Endothelial cell of umbilical vein (primary cell): ENCODE measurements around the gene LTBP2. TPM values are rescaled to one million over a fixed set of nuclear protein-coding genes. Genes with fewer than 3 reads are reported as not detected.

Source experiments
- BruUV-seq: library from RNA; stranded (reverse); fragments of 400-500 nt; replicated peaks from 2 replicates; lab custom pipeline; 2021; lab: Mats Ljungman, UMichigan
- CTCF ChIA-PET: fragments of 300-600, 350-600 bp; sonication (Branson Sonifier 250); formaldehyde crosslinking; loops from one replicate; lab custom pipeline; 2021; ENCODE audit warnings: antibody characterized with exemption, inconsistent platforms; lab: Charles Lee
- POLR2A ChIA-PET: fragments of 300-600, 350-600 bp; sonication (Branson Sonifier 250); formaldehyde crosslinking; loops from one replicate; lab custom pipeline; 2021; ENCODE audit warnings: antibody characterized with exemption, inconsistent platforms; lab: Charles Lee
- DNase-seq: peaks from one replicate; pipeline ENCODE4 v3.0.0-alpha.2; 2011; ENCODE audit warnings: low read depth, low spot score
- FAIRE-seq: peaks from 2 replicates; lab custom pipeline; 2011; peaks lifted over from hg19 to GRCh38; lab: Jason Lieb, UNC
- H2AFZ ChIP-seq: 2 replicates; pipeline ENCODE4 v1.6.0; 2012; ENCODE audit warnings: low read depth, low read length, control low read depth, inconsistent platforms
- H3K27ac ChIP-seq: 2 replicates; pipeline ENCODE4 v1.5.1; 2011; ENCODE audit warnings: low read depth, mild to moderate bottlenecking, control low read depth, low read length, moderate library complexity; ENCODE audit not compliant: insufficient read depth
- H3K27me3 ChIP-seq, 2 experiments: 2 replicates each; pipeline versions ENCODE4 v1.6.0 to v1.6.1; 2011; ENCODE audit warnings: low read length in 2 of 2, mixed read lengths in 1 of 2; ENCODE audit not compliant: control insufficient read depth in 2 of 2, insufficient read depth in 2 of 2
- H3K36me3 ChIP-seq, 2 experiments: 2 replicates in 1 of 2; 3 replicates in 1 of 2; pipeline ENCODE4 v1.5.1; 2011; ENCODE audit warnings: low read length in 2 of 2, mild to moderate bottlenecking in 1 of 2, moderate library complexity in 1 of 2; ENCODE audit not compliant: control insufficient read depth in 2 of 2, insufficient read depth in 2 of 2; ENCODE audit errors: extremely low read depth in 1 of 2
- H3K4me1 ChIP-seq: 3 replicates; pipeline ENCODE4 v1.5.1; 2011; ENCODE audit warnings: mild to moderate bottlenecking, low read length; ENCODE audit not compliant: control insufficient read depth, insufficient read depth; ENCODE audit errors: extremely low read depth
- H3K4me2 ChIP-seq: 2 replicates; pipeline ENCODE4 v1.6.1; 2011; ENCODE audit warnings: low read length, control low read depth, mixed read lengths; ENCODE audit not compliant: insufficient read depth
- H3K4me3 ChIP-seq, 3 experiments: fragments of 200-600 bp in 1 of 3; sonication (generic), shearing (Covaris generic) in 1 of 3; replicated peaks in 1 of 3; 2 replicates each; pipeline ENCODE4 v1.5.1; 2011 to 2016; ENCODE audit warnings: control low read depth in 3 of 3, low read length in 3 of 3, mild to moderate bottlenecking in 2 of 3, inconsistent platforms in 1 of 3, low read depth in 1 of 3, moderate library complexity in 1 of 3; ENCODE audit not compliant: insufficient read depth in 1 of 3
- H3K79me2 ChIP-seq: 2 replicates; pipeline ENCODE4 v1.6.0; 2012; ENCODE audit warnings: low read length, inconsistent platforms; ENCODE audit not compliant: control insufficient read depth, insufficient read depth
- H3K9ac ChIP-seq: replicated peaks from 2 replicates; pipeline ENCODE3; 2011; ENCODE audit warnings: low read length, control low read depth; ENCODE audit not compliant: insufficient read depth; ENCODE audit errors: extremely low read depth
- H3K9me1 ChIP-seq: replicated peaks from 3 replicates; pipeline ENCODE4 v1.6.0; 2011; ENCODE audit warnings: mild to moderate bottlenecking, low read length; ENCODE audit not compliant: control insufficient read depth, insufficient read depth; ENCODE audit errors: extremely low read depth
- H3K9me3 ChIP-seq: replicated peaks from 2 replicates; pipeline ENCODE4 v1.5.1; 2012; ENCODE audit warnings: low read length, inconsistent platforms; ENCODE audit not compliant: control insufficient read depth, insufficient read depth
- H4K20me1 ChIP-seq: replicated peaks from 2 replicates; pipeline ENCODE3; 2011; ENCODE audit warnings: mild to moderate bottlenecking, low read length; ENCODE audit not compliant: control insufficient read depth, insufficient read depth; ENCODE audit errors: extremely low read depth
- EZH2 ChIP-seq: IDR thresholded peaks from 2 replicates; pipeline ENCODE4 v1.6.1; 2012; ENCODE audit warnings: borderline replicate concordance, low read depth, mild to moderate bottlenecking, moderate library complexity, low read length, inconsistent platforms; ENCODE audit not compliant: severe bottlenecking
- GATA2 ChIP-seq: IDR thresholded peaks from 2 replicates; pipeline ENCODE4 v1.7.0; 2011; ENCODE audit warnings: low read depth, mild to moderate bottlenecking, moderate library complexity, mixed read lengths, low read length; ENCODE audit not compliant: insufficient read length, insufficient read depth
- JUN ChIP-seq: IDR thresholded peaks from 2 replicates; pipeline ENCODE4 v1.6.1; 2011; ENCODE audit warnings: borderline replicate concordance, low read depth; ENCODE audit not compliant: insufficient read length, insufficient read depth
- MYC ChIP-seq: IDR thresholded peaks from one replicate; pipeline ENCODE4 v1.6.1; 2011; ENCODE audit warnings: mild to moderate bottlenecking, low read depth, low read length
- POLR2A ChIP-seq: IDR thresholded peaks from 2 replicates; pipeline ENCODE4 v1.6.1; 2012; ENCODE audit warnings: low read depth, mild to moderate bottlenecking, control low read depth, low read length
- POLR2AphosphoS5 ChIP-seq: IDR thresholded peaks from 2 replicates; pipeline ENCODE4 v1.6.1; 2012; ENCODE audit warnings: low read depth, mild to moderate bottlenecking, control low read depth, low read length, moderate library complexity; ENCODE audit not compliant: insufficient read depth
- dilution Hi-C: fragments of 300-500 bp; cut with MboI; formaldehyde crosslinking; loops from one replicate; pipeline ENCODE4 v1.15.0; 2019; ENCODE audit warnings: low sequenced_read_pairs; ENCODE audit not compliant: extremely low pct_ligation_motif_present
- intact Hi-C: fragments of 100-400 bp; cut with micrococcal nuclease; formaldehyde crosslinking; loops from one replicate; pipeline ENCODE4 v1.10.0; 2022
- polyA plus RNA-seq, 4 experiments: library from polyadenylated mRNA; depleted of rRNA in 3 of 4; stranded (reverse) in 3 of 4; unstranded in 1 of 4; fragments of >200 nt; gene quantifications; 2 replicates each; pipeline versions ENCODE4 v1.2.1 to v1.2.3, GENCODE V29; 2011 to 2012; ENCODE audit warnings: missing spikeins in 1 of 4
- total RNA-seq: library from RNA; stranded (reverse); gene quantifications from 2 replicates; pipeline ENCODE4 v1.2.3, GENCODE V29; 2021
- TF ChIP-seq, protein P1 (sequence below), 2 donors: IDR thresholded peaks; 1 replicate in 1 of 2; 2 replicates in 1 of 2; pipeline ENCODE4 v1.5.1; 2011; ENCODE audit warnings: low read length in 2 of 2, mild to moderate bottlenecking in 2 of 2, moderate library complexity in 2 of 2, control low read depth in 1 of 2, inconsistent platforms in 1 of 2, low read depth in 1 of 2; ENCODE audit not compliant: insufficient read depth in 1 of 2; ENCODE audit errors: extremely low read depth in 1 of 2
- TF ChIP-seq, protein P2 (sequence below): IDR thresholded peaks from 2 replicates; pipeline ENCODE4 v1.6.1; 2011; ENCODE audit not compliant: insufficient read depth, insufficient read length

Gene LTBP2
- total and polyA plus RNA-seq, 2 donors (not counting 3 experiments of a cell fraction or from before 2014, with no cell fraction given) = 209 to 268 TPM

DNA sequence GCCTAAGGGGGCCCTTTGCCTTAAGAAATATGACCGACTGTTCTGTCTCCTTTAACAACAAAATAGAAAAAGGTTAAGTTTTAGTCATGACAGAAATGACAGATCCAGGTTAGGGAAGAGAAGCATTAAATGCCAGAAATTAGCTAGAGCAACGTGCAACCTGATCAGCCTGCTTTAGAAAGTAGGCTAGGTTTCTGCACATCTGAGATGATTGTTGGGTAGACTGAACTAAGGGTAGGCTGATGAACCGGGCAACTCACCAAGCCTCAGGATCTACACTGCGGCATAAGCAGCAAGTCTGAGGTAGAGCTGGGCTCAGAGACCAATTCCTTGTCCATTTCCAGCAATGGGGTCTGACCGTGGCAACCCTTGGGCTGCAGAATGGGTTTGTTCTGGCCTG lies 148.3 kb downstream of the LTBP2 start:
- Histone ChIP-seq H3K9ac (no peak overlapping the region), H2AFZ (no peak overlapping the region), H3K9me3 (no peaks in the 10 kb centered on the region), H3K27ac (no peak overlapping the region), H3K79me2 (no peaks in the 10 kb centered on the region), H3K9me1 (no peaks in the 10 kb centered on the region), H3K4me2 (no peak overlapping the region), H3K4me3 (no peak overlapping the region), H4K20me1 (no peaks in the 10 kb centered on the region), H3K27me3 (peaks cover 0 to 3% of the 10 kb centered on the region in 2 experiments), H3K4me1 (peaks cover 8% of the 10 kb centered on the region), H3K36me3 (no peaks in the 10 kb centered on the region)
- TF ChIP-seq GATA2 (no peak), JUN (no peak), POLR2AphosphoS5 (no peak), POLR2A (no peak), MYC (no peak), EZH2 (no peak)
- TF ChIP-seq, protein P1, sequence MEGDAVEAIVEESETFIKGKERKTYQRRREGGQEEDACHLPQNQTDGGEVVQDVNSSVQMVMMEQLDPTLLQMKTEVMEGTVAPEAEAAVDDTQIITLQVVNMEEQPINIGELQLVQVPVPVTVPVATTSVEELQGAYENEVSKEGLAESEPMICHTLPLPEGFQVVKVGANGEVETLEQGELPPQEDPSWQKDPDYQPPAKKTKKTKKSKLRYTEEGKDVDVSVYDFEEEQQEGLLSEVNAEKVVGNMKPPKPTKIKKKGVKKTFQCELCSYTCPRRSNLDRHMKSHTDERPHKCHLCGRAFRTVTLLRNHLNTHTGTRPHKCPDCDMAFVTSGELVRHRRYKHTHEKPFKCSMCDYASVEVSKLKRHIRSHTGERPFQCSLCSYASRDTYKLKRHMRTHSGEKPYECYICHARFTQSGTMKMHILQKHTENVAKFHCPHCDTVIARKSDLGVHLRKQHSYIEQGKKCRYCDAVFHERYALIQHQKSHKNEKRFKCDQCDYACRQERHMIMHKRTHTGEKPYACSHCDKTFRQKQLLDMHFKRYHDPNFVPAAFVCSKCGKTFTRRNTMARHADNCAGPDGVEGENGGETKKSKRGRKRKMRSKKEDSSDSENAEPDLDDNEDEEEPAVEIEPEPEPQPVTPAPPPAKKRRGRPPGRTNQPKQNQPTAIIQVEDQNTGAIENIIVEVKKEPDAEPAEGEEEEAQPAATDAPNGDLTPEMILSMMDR (IDR thresholded peaks at IDR 0.05; ENCODE audit: extremely low read depth in 1 of 2, insufficient read depth in 1 of 2, low read depth in 1 of 2, low read length in 2 of 2) = no peak
- TF ChIP-seq, protein P2, sequence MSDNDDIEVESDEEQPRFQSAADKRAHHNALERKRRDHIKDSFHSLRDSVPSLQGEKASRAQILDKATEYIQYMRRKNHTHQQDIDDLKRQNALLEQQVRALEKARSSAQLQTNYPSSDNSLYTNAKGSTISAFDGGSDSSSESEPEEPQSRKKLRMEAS = no peak
- DNase-seq (no peak), FAIRE-seq (peak; percentile 28)
- no TSS peak for BruUV-seq
- intact Hi-C loops = loop anchor here (5.0 kb wide), 1 partner anchor 279 kb away; no protein-coding TSS in a partner anchor
- CTCF ChIA-PET = interaction anchor here (0.8 to 0.9 kb wide), 2 partner anchors 10 to 15 kb away, joined by 3 to 4 read pairs; no protein-coding TSS in a partner anchor
- POLR2A ChIA-PET = no interaction called here
- dilution Hi-C loops = no loop called here
